Measurements from ENCODE around the gene FOXS1. TPM values are rescaled to one million over a fixed set of nuclear protein-coding genes. Genes with fewer than 3 reads are reported as not detected.

Gene FOXS1
- total RNA-seq, 1 experiment from 2014 or later, result 0.07 TPM

- DNase-seq, result no peak
- H3K9me3 ChIP-seq, result no peaks in the 10 kb centered on the region
Observed at GRCh38 chr20:31848088-31848999, 2.9 kb upstream of the FOXS1 start.

GRCh38 chr20:31846793-31847138 is 1.4 kb upstream of the FOXS1 start:
- Histone ChIP-seq H3K27me3 (no peaks in the 10 kb centered on the region), H3K36me3 (no peaks in the 10 kb centered on the region; the same call in 1 of the 2 replicates), H3K9me3 (no peaks in the 10 kb centered on the region), H3K4me3 (no peak overlapping the region)
- no peak for DNase-seq

More at GRCh38 chr20:31848088-31848999, 2.9 kb upstream of the FOXS1 start:
- Histone ChIP-seq H3K4me3 (no peak overlapping the region), H3K36me3 (no peaks in the 10 kb centered on the region), H3K27me3 (no peaks in the 10 kb centered on the region)

- no peaks in the 10 kb centered on the region for H3K27me3 ChIP-seq
- H3K4me3 ChIP-seq, result no peak overlapping the region
- no peaks in the 10 kb centered on the region for H3K9me3 ChIP-seq
- DNase-seq, result no peak
- no peaks in the 10 kb centered on the region; the same call in 1 of the 2 replicates for H3K36me3 ChIP-seq
Observed at GRCh38 chr20:31844737-31845299, 586 bp downstream of the FOXS1 start.

GRCh38 chr20:31843881-31844280 is 1.5 kb downstream of the FOXS1 start:
- no peaks in the 10 kb centered on the region for H3K27me3 ChIP-seq
- no peak for DNase-seq
- H3K36me3 ChIP-seq, result no peaks in the 10 kb centered on the region; the same call in 1 of the 2 replicates
- no peaks in the 10 kb centered on the region for H3K9me3 ChIP-seq
- no peak overlapping the region for H3K4me3 ChIP-seq

GRCh38 chr20:31843288-31843687 is 2.1 kb downstream of the FOXS1 start:
- Histone ChIP-seq H3K36me3 (no peaks in the 10 kb centered on the region; the same call in 1 of the 2 replicates), H3K4me3 (no peak overlapping the region), H3K27me3 (no peaks in the 10 kb centered on the region), H3K9me3 (no peaks in the 10 kb centered on the region)
- DNase-seq, result no peak

- peak; percentile 79 for DNase-seq
Observed at GRCh38 chr20:31842471-31843157, 2.8 kb downstream of the FOXS1 start.

GRCh38 chr20:31841928-31842327 is 3.5 kb downstream of the FOXS1 start:
- no peak overlapping the region for H3K4me3 ChIP-seq
- no peaks in the 10 kb centered on the region; the same call in 1 of the 2 replicates for H3K36me3 ChIP-seq
- peak; percentile 93 for DNase-seq
- H3K27me3 ChIP-seq, result no peaks in the 10 kb centered on the region
- no peaks in the 10 kb centered on the region for H3K9me3 ChIP-seq

More at GRCh38 chr20:31842471-31843157, 2.8 kb downstream of the FOXS1 start:
- no peaks in the 10 kb centered on the region; the same call in 1 of the 2 replicates for H3K36me3 ChIP-seq
- H3K27me3 ChIP-seq, result no peaks in the 10 kb centered on the region
- H3K9me3 ChIP-seq, result no peaks in the 10 kb centered on the region
- H3K4me3 ChIP-seq, result no peak overlapping the region

GRCh38 chr20:31840906-31841816 is 4.2 kb downstream of the FOXS1 start:
- Histone ChIP-seq H3K9me3 (no peaks in the 10 kb centered on the region; the same call in 1 of the 2 replicates), H3K36me3 (no peaks in the 10 kb centered on the region; the same call in 1 of the 2 replicates), H3K27me3 (no peaks in the 10 kb centered on the region), H3K4me3 (no peak overlapping the region)
- peak; percentile 70 for DNase-seq

GRCh38 chr20:31839782-31840487 is 5.5 kb downstream of the FOXS1 start:
- Histone ChIP-seq H3K4me3 (no peak overlapping the region), H3K27me3 (no peaks in the 10 kb centered on the region), H3K9me3 (no peaks in the 10 kb centered on the region; the same call in 1 of the 2 replicates), H3K36me3 (no peaks in the 10 kb centered on the region; the same call in 1 of the 2 replicates)
- no peak for DNase-seq

GRCh38 chr20:31838646-31839292 is 6.6 kb downstream of the FOXS1 start:
- Histone ChIP-seq H3K9me3 (no peaks in the 10 kb centered on the region; the same call in 1 of the 2 replicates), H3K27me3 (no peaks in the 10 kb centered on the region), H3K4me3 (no peak overlapping the region), H3K36me3 (no peaks in the 10 kb centered on the region; the same call in 1 of the 2 replicates)
- DNase-seq, result no peak

GRCh38 chr20:31837896-31838397 is 7.5 kb downstream of the FOXS1 start:
- Histone ChIP-seq H3K4me3 (no peak overlapping the region), H3K36me3 (no peaks in the 10 kb centered on the region; the same call in 1 of the 2 replicates), H3K9me3 (no peaks in the 10 kb centered on the region; the same call in 1 of the 2 replicates), H3K27me3 (no peaks in the 10 kb centered on the region)
- peak; percentile 76 for DNase-seq

- H3K36me3 ChIP-seq, result no peaks in the 10 kb centered on the region
- H3K27me3 ChIP-seq, result no peaks in the 10 kb centered on the region
- H3K4me3 ChIP-seq, result no peak overlapping the region
- peak; percentile 63 for DNase-seq
- no peaks in the 10 kb centered on the region; the same call in 1 of the 2 replicates for H3K9me3 ChIP-seq
Observed at GRCh38 chr20:31836853-31837608, 8.4 kb downstream of the FOXS1 start.

- DNase-seq, result peak; percentile 98
- H3K27me3 ChIP-seq, result no peaks in the 10 kb centered on the region
- H3K9me3 ChIP-seq, result no peaks in the 10 kb centered on the region; the same call in 1 of the 2 replicates
- no peak overlapping the region for H3K4me3 ChIP-seq
- no peaks in the 10 kb centered on the region for H3K36me3 ChIP-seq
Observed at GRCh38 chr20:31835977-31836852, 9.2 kb downstream of the FOXS1 start.

All from MG63 (cell line).